Activated CD4-positive, alpha-beta T cell treated with anti-CD3 and anti-CD28 coated beads, Interleukin-10, Interleukin-2, amounts not matched to agents 100 ng/mL and 50 ng/mL, durations not matched to agents 16 hours and 8 hours (primary cell): Measurements from ENCODE around the gene PLCB1.

ENCODE experiments used
- DNase-seq: peaks from one replicate; pipeline ENCODE4 v3.0.0-alpha.2; 2020

PLCB1 gene

DNA sequence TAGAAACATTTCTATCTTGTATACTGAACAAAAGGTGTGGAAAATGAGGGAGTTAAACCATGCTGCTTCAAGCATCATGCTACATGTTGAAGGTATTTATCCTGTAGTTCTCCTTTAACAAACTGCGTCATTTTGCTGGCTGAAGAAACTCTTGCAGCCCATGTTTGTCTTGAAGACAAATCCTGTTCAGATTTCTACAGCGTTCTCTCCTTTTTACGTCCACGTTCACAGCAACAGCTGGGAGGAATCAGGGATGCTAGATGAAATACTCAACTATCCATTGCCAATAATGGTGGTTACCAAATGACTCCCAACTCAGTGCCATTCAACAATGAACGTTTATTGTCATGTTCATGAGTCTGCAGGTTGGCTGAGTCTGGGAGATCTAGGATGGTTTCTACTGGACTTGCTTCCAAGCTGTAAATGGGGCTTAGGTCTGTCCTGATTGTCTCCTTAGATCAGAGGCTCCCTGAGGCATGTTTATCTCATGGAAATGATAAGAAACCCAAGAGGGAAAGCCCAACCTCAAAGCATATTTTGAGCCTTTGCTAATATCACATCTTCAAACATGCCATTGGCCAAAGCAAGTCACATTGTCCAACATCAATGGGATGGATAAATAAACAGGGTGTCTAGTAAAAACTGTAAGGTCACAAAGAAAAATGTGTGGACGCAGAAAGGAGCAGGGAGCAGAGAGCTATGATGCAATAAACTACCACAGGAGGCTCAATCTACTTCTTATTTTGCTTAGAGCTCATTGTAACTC is 2.7 kb upstream of the PLCB1 start:
- DNase-seq, result no peak

DNA sequence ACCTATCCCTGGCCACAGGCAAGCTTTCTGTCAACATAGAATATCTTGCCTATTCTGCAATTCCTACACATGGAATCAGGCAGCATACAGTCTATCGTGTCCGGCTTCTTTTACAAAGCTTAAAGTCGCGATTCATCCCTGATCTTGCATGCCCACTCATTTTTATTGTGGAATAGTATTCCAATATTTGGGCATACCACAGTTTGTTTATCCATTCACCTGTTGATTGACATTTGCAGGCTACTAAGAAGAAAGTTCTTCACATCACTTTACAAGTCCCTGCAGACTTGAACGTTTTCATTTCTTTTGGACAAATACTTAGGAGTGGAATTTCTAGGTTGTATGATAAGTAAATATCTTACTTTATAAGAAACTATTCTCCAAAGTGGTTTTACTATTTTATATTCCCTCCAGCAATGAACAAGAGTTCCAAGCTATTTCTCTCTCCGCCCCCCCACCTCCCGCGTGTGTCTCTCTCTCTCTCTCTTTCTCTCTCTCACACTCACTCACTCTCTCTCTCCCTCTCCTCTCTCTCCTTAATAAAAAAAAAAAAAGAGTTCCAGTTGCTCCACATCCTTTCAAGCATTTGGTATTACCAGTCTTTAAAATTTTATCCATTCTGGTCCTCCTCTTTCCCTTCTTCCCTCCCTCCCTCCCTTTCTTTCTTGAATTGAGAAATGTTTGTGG is 1.1 kb upstream of the PLCB1 start:
- DNase-seq, result no peak

DNA sequence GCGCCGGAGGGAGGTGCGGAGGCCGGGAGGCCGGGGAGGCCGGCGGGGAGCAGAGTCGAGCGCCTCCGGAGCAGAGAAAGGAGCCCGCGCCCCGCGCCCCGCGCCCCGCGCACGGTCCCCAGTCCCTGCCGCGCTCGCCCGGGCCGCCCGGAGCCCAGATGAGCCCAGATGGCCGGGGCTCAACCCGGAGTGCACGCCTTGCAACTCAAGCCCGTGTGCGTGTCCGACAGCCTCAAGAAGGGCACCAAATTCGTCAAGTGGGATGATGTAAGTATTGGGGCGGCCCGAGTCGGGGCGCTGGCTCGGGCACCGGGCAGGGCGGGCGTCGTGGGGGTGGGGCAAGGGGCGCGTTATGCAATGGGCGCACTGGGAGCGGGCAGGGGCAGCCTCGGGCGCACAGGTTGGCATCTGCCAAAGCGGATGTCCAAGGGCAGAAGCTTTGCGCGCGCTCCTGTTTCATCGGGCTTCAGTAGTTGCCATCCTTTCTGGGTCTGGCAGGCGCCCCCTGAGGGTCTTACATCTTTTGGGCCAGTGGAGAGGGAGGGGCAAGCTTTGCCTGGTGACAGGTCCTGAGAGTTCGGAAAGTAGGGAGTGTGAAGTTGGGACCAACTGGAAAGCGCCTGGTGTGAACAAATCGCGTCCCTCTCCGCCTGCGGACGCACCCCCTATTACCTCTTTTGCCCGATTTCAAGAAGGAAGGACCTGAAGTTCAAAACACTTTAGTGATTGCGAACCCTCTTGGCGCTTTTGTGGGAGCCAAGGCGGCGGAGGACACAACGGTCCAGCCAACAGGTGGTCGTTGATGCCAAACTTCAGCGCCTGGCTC is 631 bp downstream of the PLCB1 start:
- DNase-seq, result peak; percentile 13

DNA sequence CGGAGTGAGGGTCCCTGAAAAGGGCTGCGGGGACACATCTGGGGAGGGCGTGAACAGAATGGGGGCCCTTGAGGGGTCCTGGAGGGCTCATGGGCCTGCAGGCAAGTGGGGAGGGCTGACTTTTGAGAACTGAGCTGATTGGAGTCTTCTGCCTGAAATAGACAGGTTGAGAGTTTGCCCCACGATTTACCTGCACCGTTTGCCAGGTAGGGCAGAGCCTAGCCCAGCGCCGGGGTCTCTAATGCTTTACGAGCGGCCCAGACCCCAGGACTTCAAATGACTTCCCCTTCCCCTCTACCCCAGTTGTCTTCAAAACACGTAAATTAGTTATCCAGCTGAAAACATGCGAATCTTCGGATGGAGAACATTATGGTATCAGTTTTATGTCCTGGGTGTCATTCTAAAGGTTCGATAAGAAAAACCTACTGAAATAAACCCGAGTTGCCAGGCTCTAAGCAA is 1.3 kb downstream of the PLCB1 start:
- no peak for DNase-seq

DNA sequence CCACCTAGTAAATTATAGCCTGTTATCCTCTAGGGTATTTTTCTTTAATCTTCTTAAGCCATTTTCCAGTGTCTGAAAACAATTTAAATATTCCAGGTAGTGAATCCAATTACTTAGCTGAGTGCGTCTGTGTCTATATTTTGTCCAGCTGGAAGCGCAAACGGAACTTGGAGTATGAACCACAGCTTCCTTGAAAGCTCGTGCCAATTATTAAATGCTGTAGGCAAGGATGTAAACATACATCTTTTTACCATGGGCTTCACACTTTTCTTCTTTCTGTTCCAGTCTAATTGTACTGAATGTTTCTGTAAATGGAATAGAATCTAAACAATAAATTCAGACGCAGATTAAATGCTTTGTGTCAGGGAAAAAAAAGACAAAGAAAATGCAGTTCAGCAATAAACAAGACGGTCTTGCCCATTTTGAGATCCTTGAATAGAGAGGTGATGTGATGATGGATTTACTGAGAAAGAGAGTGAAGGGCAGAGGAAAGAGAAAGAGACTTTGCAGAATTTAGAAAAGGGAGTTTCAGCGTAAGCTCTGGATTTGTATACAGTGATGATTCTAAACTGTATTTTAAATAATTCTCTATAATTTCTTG is 1.9 kb downstream of the PLCB1 start:
- no peak for DNase-seq

DNA sequence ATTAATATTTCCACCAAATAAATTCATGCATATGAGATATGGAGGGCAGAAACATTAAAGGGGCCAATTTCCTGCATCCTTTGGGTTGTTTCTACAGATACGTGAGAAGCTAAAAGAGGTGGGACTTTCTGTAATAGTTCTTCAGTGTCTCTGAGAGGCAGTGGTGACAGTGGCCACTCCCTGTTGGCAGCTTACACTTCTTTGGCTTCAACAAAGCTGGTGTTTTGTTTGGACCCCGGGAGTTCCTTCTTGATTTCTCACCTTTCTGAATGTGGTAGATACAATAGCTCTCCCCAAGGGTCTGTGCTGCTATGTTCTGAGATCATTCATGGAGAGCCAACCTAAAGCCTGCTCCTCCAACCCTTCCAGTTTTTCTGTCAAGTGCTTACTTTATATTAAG is 7.8 kb downstream of the PLCB1 start:
- no peak for DNase-seq

DNA sequence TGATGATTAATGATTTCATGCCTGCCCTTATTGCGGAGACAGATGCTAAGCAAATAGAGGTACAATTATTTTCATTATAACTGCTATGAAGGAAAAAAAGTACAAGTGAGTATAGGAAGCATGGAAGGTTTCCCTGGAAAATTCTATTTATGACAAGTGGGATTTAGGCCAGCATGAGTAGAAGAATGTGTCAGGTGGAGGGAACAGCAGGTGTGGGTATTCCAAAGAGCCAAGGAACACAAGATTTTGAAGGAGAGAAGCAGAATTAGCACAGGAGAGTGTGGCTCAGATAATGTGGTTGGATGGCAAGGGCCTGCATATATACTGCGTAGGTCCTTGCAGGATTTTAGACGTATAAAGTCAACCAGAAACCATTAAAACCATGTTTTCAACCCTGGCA is 11.4 kb downstream of the PLCB1 start:
- DNase-seq, result no peak

DNA sequence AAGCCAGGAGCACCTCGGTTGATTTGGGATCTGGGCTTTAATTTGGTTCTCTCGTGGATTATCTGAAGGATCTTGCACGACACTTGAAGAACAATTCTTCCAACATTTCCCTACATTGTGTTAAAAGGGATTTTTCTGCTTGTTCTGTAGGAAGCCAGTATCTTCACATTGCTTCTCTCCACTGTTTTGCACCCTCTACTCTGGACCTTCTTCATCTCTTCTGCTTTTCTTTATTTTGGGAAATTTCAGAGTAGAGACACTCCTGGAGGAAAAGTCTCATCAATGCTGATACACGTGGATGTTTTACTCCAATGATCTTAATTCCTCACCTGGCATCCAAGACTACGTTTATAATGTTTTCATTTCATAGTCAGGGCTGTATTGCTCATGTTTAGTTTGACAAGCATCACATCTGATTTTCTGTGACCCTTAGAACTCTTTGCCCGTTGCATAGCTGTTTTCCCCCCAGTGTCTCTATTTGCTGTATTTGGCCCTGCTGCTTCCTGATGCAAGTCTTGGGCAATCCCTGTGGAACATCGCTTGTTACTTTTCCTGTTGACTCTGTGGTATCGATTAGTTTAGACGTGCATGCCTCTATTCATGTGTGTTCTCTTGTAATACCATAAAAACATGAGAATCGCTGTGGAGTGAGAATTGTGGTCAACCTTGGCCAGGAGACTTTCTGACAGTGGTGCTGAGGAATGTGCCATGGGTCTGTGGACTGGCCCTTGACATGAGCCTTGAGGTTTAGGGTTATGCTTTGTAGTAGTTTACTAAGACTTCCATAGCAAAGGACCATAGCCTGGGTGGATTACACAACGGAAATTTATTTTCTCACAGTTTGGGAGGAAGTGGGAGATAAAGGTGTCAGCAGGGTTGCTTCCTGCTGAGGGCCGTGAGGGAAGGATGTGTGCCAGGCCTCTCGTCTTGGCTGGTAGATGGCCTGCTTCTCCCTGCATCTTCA is 12.5 kb downstream of the PLCB1 start:
- DNase-seq, result no peak

DNA sequence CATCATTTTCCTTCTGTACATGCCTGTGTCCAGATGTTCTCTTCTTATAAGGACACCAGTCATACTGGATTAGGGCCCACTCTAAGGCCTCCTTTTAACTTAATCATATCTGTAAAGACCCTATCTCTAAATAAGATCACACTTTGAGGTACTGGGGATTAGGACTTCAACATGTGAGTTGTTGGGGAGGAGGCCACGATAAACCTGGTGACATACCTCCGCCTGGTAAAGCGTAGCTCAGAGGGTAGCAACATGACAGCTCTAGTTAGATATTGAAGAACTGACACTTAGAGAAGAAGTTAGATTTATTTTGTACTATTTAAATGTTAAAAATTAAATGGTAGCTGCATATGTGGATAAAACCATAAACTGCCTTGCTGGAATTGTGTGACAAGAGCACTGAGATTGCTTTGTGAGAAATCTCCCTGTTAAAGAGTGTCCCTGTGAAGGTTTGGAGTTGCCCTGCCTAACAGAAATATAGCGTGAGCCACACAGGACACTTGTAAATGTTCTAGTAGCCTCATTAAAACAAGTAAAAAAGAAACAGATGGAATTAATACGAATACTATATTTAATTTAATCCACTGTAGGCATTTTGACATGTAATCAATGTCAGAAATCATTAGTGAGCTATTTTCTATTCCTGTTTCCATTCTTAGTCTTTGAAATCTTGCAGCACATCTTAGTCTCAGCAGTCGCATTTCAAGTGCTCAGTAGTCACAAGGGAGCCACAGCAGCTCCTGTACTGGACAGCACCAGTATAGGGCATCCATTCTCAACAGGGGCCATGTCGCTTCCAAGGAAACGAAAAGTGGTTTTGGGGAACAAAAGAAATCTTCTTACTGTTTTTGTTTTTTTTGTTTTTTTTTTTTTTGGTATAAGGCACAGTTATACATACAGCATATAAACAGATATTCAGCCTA is 13.4 kb downstream of the PLCB1 start:
- DNase-seq, result no peak

DNA sequence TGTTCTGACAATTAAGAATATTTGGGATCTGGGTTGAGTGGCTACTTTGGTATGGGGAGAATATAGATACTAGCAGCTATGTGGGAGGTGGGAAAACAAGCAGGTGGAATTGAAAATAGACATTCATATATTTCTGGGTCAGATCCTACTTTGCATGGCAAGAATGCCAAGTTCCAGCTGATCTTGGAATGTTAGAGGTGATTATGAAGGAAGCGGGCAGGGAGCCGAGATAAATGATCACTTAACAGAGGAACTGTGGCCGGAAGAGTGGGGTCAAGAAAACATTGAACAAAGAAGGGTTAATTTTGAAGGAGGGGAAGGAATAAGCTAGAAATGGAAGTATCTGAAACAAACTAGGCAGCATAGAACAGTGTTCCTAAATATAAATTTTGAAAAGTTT is 15.4 kb downstream of the PLCB1 start:
- DNase-seq, result no peak

DNA sequence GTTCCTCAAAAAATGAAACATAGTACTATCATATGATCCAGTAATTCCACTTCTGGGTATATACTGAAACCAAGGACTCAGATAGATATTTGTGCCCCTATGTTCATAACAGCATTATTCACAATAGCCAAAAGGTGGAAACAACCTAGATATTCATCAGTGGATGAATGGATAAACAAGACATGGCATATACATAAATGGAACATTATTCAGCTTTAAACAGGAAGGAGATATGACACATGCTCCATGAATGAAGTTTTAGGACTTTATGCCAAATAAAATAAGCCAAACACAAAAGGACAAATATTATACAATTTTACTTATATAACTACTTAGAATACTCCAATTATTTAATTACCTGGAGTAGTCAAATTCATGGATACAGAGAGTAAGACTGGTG is 16.4 kb downstream of the PLCB1 start:
- DNase-seq, result no peak

DNA sequence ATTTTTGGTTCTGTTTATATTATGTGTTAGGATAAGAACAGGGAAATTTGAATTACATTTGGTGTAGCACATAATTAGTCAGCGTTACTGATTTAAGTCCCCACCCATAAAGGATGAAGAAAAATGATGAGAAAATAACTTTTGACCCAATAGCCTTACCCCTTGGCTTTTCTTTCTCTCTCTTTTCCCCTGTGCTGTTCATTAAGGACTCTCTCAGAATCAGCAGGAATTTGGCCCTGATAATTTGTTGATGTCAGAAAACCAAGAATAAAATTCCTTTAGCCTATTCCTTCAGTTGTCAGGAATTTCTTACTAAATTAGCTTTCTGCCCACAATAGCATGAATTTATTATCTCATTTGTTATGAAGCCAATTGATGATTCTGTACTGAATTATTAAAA is 18.5 kb downstream of the PLCB1 start:
- DNase-seq, result no peak

DNA sequence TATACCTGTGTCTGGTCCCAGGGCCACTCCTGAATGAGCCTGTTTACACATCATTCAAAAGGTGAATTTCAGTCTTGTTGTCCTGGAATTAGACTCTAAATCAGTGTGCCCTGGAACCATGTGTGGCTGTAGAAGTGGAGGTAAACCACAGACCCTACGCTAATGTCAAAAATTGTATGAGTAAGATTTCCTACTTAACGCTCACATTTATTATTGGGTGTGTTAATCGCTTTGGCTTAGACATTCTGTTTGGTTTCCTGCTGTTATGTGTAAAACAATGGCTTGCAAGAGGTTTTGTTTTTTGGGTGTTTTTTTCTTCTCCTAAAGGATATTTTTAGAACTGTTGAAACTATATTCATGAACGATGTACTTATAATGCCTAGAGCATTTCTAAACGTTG is 19.3 kb downstream of the PLCB1 start:
- no peak for DNase-seq

DNA sequence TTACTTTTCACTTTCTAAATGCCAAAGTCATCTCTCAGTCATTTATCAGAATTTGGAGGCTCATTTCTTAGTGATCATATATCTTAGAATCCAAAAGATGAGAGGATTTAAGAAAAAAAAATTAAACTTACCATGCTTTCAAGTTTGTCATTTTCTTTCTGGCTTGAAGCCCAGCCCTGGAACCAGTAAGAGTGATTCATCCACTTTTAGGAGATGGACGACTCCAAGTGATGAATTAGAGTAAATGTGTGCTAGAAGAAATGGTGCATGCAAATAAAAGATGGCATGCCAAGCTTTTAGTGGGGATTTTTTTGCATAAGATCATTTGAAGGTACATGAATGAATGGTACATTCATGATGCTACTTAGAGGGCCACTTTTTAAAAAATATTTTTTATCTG is 20.1 kb downstream of the PLCB1 start:
- no peak for DNase-seq

DNA sequence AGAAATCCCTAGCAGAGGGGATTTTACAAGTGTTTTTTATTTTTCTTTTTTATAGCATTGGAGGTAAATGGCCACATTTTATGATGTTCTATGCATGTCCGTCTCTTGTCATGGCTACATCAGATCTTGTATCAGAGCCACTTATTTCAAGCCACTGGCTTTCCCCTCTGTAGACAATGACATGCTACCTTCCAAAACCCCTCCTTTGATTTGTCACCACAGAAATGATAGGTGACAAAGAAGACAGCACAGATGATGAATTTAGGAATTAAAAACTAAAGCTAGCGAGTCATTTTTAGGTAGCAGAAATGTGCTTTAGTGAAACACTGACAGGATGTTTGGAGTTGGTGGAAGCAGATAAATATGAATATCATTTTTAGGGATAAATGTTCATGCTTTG is 20.8 kb downstream of the PLCB1 start:
- peak; percentile 9 for DNase-seq

DNA sequence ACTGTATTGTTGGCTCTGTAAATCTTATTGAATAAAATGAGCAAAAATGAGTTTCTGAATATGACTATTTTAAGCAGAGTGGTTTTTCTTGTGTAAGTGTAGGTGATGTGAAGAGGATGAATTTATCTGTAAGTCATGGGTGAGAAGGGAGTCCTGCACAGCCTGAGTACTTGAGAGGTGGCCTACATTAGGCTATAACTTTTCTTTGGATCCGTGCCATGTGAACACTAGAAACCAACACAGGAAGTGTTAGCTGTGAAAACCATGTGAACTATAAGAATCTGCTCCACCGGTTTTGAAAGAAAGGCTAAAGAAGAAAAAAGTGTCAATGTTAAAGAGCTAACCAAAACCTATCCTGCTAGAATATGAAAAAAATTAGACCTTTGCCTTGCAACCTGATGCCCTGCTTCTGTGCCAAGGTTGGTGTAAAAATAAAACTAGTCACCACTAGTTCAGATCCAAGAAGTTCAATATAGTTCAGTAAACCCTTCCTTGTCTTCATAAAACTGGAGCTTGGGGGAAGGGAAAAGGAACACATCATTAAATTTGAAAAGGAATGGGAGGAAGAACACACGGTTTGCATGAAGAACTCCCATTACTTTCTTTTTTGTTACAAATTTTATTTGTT is 21.3 kb downstream of the PLCB1 start:
- peak; percentile 19 for DNase-seq

DNA sequence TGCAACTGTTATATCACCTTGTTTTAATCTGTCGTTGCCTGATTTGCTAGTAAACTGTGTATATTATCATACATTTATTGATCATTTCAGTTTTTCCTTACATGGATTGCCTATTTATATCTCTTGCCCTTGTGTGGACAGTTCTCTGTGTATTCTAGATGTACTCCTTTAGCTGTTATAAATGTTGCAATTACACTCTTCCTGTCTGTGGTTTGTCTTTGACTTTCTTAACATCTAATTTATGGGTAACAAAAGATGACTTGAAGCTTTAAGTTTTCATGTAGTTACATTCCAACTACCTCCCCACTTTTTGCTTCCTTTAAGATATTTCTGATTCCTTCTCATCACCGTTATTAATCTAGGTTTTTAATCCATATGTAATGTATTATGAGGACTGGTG is 22.6 kb downstream of the PLCB1 start:
- DNase-seq, result no peak

DNA sequence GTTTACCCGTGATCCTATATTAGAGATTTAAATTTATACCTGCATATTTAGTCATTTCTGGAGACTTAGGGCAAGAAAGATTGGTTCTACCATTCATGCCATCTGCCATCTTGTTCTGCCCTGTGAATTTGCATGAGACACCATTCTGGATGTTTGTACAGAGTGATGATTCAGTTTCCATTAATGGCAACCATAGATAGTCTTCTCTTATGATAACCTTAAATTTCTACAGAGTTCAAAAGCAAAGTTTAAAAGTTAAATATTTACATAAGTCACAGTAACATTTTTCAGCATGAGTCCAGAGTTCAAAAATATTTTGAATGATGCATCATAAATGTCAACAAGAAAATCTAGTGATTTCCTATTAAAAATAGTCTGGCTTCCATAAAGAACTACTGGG is 23.2 kb downstream of the PLCB1 start:
- no peak for DNase-seq

DNA sequence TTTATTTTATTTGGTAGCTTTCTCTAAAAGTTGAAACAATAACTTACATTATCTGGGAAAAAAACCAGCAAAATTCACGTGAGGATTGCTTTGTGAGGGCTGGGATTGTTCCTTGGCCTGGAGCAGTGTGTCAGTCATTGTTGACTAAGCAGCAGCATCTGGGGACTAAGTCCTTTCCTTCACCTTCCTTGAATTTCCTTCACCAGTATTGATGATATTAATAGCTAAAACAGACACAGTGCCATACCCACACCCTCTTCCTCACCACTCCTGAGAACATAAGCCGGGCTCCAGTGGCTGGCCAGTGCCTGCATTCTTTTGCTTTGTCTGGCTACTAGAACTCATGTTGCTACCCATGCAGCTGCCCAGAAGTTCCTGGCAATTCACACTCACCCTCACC is 23.7 kb downstream of the PLCB1 start:
- DNase-seq, result no peak
